Measurements from ENCODE around the gene UBXN6. TPM values are rescaled to one million over a fixed set of nuclear protein-coding genes. Genes with fewer than 3 reads are reported as not detected.
A peak's percentile ranks its signal among the peaks of the same experiment; 100 is the strongest.

The UBXN6 gene
- total RNA-seq, 2 experiments from 2014 or later: 54.5 to 58.4 TPM

DNA sequence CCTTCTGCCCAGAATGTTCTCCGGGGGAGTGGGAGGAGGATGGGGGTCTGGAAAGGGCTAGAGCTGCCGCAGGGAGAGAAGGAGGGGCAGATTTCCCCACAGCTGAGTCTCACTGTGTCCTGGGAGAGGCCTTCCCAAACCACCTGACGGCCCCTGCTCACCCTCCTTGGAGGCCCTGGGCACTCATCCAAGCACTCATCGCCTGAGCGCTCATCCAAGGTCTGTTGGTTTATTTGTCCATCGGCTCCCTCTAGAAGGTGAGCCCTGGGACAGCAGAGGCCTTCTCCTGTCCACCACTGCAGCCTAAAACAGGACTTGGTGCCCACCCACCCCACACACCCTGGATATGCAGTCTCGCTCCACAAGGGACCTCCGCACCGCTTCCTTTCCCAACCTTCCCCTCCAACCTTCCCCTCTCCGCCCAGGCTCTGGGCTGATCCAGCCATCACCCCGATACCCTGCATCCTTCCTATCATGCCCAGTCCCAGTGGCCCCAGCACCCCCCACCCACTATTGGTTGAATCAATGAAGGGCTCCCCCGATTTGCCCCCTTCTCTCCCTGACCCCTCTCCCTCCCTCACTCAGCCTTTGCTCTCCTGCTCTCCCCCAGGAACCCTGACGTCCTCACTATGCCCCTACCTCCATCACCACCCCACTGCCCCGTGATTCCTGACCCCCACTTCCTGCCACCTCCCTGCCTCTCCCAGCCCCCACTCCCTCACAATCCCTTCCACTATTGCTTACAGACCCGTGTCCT lies 1.7 kb downstream of the UBXN6 start:
- H3K4me3 Mint-ChIP-seq: peak overlapping the region; percentile 94
- H3K27me3 ChIP-seq (ENCODE audit: control insufficient read depth in 1 of 2, insufficient read depth in 2 of 2, low read length in 2 of 2): no peaks in the 10 kb centered on the region
- H3K9me3 Mint-ChIP-seq: no peaks in the 10 kb centered on the region
- peak in 2 of 14 experiments; percentile 9 to 41 for DNase-seq
- peaks cover 33% of the 10 kb centered on the region for H3K36me3 Mint-ChIP-seq (ENCODE audit: low read depth)
- TF ChIP-seq, protein P1, sequence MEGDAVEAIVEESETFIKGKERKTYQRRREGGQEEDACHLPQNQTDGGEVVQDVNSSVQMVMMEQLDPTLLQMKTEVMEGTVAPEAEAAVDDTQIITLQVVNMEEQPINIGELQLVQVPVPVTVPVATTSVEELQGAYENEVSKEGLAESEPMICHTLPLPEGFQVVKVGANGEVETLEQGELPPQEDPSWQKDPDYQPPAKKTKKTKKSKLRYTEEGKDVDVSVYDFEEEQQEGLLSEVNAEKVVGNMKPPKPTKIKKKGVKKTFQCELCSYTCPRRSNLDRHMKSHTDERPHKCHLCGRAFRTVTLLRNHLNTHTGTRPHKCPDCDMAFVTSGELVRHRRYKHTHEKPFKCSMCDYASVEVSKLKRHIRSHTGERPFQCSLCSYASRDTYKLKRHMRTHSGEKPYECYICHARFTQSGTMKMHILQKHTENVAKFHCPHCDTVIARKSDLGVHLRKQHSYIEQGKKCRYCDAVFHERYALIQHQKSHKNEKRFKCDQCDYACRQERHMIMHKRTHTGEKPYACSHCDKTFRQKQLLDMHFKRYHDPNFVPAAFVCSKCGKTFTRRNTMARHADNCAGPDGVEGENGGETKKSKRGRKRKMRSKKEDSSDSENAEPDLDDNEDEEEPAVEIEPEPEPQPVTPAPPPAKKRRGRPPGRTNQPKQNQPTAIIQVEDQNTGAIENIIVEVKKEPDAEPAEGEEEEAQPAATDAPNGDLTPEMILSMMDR (IDR thresholded peaks at IDR 0.05): no peak
- H3K4me1 ChIP-seq (ENCODE audit: insufficient read depth, low read length): peaks cover 25% of the 10 kb centered on the region
- peak overlapping the region in 1 of 2 donors; percentile 49 for H3K27ac ChIP-seq (ENCODE audit: low read depth in 1 of 2, low read length in 2 of 2)
- ATAC-seq (ENCODE audit: poor library complexity): no peak
- H3K4me1 Mint-ChIP-seq (ENCODE audit: low read depth): peaks cover 16% of the 10 kb centered on the region
- ChIA-PET POLR2A (interaction anchor here (4.2 kb wide), 1 partner anchor 15 kb away, joined by 36 read pairs; the partner anchor contains the start of gene HDGFL2), CTCF (no interaction called here)
- intact Hi-C loops (cut with DNase I, micrococcal nuclease): loop anchor here (2.0 to 5.0 kb wide), 5 partner anchors 54 to 274 kb away; partner anchors contain the start of genes ANKRD24 (in 1 of the 2), CHAF1A (in 1 of the 2), SH3GL1 (in 1 of the 2) and SIRT6 (in 1 of the 2)
- peak overlapping the region; percentile 70 for H3K4me3 ChIP-seq (ENCODE audit: low read length)
- no peaks in the 10 kb centered on the region for H3K27me3 Mint-ChIP-seq
- H3K36me3 ChIP-seq (ENCODE audit: insufficient read depth, low read length): peaks cover 34% of the 10 kb centered on the region
- H3K27ac Mint-ChIP-seq: peak overlapping the region; percentile 89
- H3K9me3 ChIP-seq (ENCODE audit: control insufficient read depth in 1 of 2, insufficient read depth in 1 of 2, low read length in 2 of 2): no peaks in the 10 kb centered on the region

DNA sequence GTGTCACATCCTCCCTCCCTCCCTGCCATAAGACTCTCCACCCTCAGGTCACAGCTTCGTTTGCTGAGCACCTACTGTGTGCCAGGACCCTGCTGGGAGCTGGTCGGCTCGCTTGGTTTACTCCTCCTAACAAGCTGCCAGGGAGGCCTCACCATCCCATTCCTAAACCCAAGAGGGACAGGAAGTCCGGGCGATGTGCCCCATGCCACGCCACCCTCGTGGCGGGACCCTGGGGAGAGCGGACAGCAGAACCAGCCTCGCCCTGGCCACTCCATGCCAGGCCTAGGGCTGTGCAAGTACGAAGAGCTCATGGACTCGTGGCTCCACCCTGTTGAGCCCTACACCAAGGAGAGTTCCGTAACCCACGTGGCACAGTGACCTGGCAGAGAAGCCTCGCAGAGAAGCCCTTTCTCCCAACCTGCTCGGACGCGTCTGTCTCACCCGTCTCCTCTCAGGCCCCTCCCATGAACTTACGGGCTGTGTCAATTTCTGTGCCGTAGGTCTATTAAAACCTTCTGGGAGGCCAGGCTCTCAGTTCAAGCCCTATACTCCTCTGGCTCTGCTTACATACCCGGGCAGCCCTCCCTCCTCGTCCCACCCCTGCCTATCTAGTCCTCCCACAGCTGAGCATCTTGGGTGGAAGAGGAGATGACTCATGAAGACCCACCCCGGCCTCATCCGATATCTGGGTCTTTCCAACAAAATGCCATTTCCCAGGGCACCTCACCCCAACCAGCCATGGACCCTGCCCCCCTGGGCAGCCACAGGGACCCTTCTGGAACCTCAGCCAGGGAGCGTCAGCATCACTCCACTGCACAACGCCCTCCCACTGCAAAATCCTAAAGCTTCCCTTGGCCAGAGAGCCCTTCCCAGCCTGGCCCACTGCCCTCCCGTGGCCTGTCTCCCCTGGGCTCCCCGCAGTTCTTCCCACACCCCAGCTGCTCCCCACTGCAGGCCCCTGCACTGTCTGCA lies 2.6 kb downstream of the UBXN6 start:
- Mint-ChIP-seq H3K36me3 (ENCODE audit: low read depth) (peaks cover 41% of the 10 kb centered on the region), H3K27me3 (no peaks in the 10 kb centered on the region), H3K27ac (peak overlapping the region; percentile 47), H3K4me1 (ENCODE audit: low read depth) (peaks cover 16% of the 10 kb centered on the region), H3K9me3 (no peaks in the 10 kb centered on the region), H3K4me3 (peak overlapping the region; percentile 45)
- TF ChIP-seq, protein P1 (IDR thresholded peaks at IDR 0.05): no peak
- peak in 1 of 14 experiments; percentile 31 for DNase-seq
- Histone ChIP-seq H3K4me1 (ENCODE audit: insufficient read depth, low read length) (peaks cover 25% of the 10 kb centered on the region), H3K36me3 (ENCODE audit: insufficient read depth, low read length) (peaks cover 38% of the 10 kb centered on the region), H3K27me3 (ENCODE audit: control insufficient read depth in 1 of 2, insufficient read depth in 2 of 2, low read length in 2 of 2) (no peaks in the 10 kb centered on the region), H3K9me3 (ENCODE audit: control insufficient read depth in 1 of 2, insufficient read depth in 1 of 2, low read length in 2 of 2) (no peaks in the 10 kb centered on the region), H3K4me3 (ENCODE audit: low read length) (no peak overlapping the region), H3K27ac (ENCODE audit: low read depth in 1 of 2, low read length in 2 of 2) (no peak overlapping the region)
- intact Hi-C loops (cut with DNase I, micrococcal nuclease): loop anchor here (5.0 kb wide), 4 partner anchors 53 to 273 kb away; partner anchors contain the start of genes ANKRD24 (in 1 of the 2), CHAF1A (in 1 of the 2), SH3GL1 (in 1 of the 2) and SIRT6 (in 1 of the 2)
- ChIA-PET CTCF (interaction anchor here (0.6 kb wide), 1 partner anchor 347 kb away, joined by 3 read pairs; no protein-coding TSS in a partner anchor), POLR2A (no interaction called here)
- ATAC-seq (ENCODE audit: poor library complexity): no peak
